DND-41 (cell line): ENCODE measurements around the gene HES5.
A peak's percentile ranks its signal among the peaks of the same experiment; 100 is the strongest.

Experiments
- ATAC-seq: fragments of 200-7000 bp; cut with Tn5 transposase; 3 replicates; pipeline ENCODE4 v1.9.1; 2021; ENCODE audit warnings: low read depth; ENCODE audit not compliant: insufficient read depth
- DNase-seq: peaks from one replicate; pipeline ENCODE4 v3.0.0-alpha.2; 2020
- H2AFZ ChIP-seq: 2 replicates; pipeline ENCODE4 v1.6.0; 2012; ENCODE audit warnings: low read depth, low read length
- H3K27ac ChIP-seq: 2 replicates; pipeline ENCODE4 v1.5.1; 2012; ENCODE audit warnings: low read length, inconsistent platforms
- H3K27me3 ChIP-seq: fragments of 200-600 bp; sonication (generic); 2 replicates; pipeline ENCODE4 v1.6.0; 2012; ENCODE audit warnings: low read length, mild to moderate bottlenecking, inconsistent platforms; ENCODE audit not compliant: insufficient read depth, poor library complexity
- H3K36me3 ChIP-seq: 2 replicates; pipeline ENCODE4 v1.5.1; 2012; ENCODE audit warnings: low read length, inconsistent platforms; ENCODE audit not compliant: insufficient read depth
- H3K4me1 ChIP-seq: 2 replicates; pipeline ENCODE4 v1.5.1; 2012; ENCODE audit warnings: mild to moderate bottlenecking, low read length; ENCODE audit not compliant: insufficient read depth
- H3K4me2 ChIP-seq: 2 replicates; pipeline ENCODE4 v1.6.0; 2012; ENCODE audit warnings: mild to moderate bottlenecking, moderate library complexity, low read length, inconsistent platforms; ENCODE audit not compliant: insufficient read depth
- H3K4me3 ChIP-seq, 2 experiments: fragments of 200-600 bp in 1 of 2; shearing (Covaris generic) in 1 of 2; 2 replicates each; pipeline ENCODE4 v1.5.1; 2012 to 2016; ENCODE audit warnings: inconsistent platforms in 2 of 2, low read length in 2 of 2, mild to moderate bottlenecking in 2 of 2, low read depth in 1 of 2, moderate library complexity in 1 of 2
- H3K79me2 ChIP-seq: 2 replicates; pipeline ENCODE4 v1.6.0; 2012; ENCODE audit warnings: low read length, inconsistent platforms; ENCODE audit not compliant: insufficient read depth
- H3K9ac ChIP-seq: 2 replicates; pipeline ENCODE4 v1.6.0; 2012; ENCODE audit warnings: low read depth, mild to moderate bottlenecking, inconsistent platforms, low read length, moderate library complexity
- H3K9me3 ChIP-seq: 2 replicates; pipeline ENCODE4 v1.5.1; 2012; ENCODE audit warnings: low read length, moderate library complexity, mild to moderate bottlenecking, inconsistent platforms; ENCODE audit not compliant: insufficient read depth, severe bottlenecking
- H4K20me1 ChIP-seq: 2 replicates; pipeline ENCODE4 v1.6.0; 2012; ENCODE audit warnings: low read length; ENCODE audit not compliant: insufficient read depth
- EZH2 ChIP-seq: IDR thresholded peaks from 3 replicates; pipeline ENCODE4 v1.6.1; 2012; ENCODE audit warnings: borderline replicate concordance, low read depth, mild to moderate bottlenecking, moderate library complexity, low read length, inconsistent platforms; ENCODE audit not compliant: severe bottlenecking
- TF ChIP-seq, protein P1 (sequence below): IDR thresholded peaks from 2 replicates; pipeline ENCODE4 v1.5.1; 2012; ENCODE audit warnings: borderline replicate concordance, low read length, moderate library complexity, mild to moderate bottlenecking; ENCODE audit not compliant: poor library complexity, severe bottlenecking; ENCODE audit errors: extremely low read depth

HES5 gene

DNA sequence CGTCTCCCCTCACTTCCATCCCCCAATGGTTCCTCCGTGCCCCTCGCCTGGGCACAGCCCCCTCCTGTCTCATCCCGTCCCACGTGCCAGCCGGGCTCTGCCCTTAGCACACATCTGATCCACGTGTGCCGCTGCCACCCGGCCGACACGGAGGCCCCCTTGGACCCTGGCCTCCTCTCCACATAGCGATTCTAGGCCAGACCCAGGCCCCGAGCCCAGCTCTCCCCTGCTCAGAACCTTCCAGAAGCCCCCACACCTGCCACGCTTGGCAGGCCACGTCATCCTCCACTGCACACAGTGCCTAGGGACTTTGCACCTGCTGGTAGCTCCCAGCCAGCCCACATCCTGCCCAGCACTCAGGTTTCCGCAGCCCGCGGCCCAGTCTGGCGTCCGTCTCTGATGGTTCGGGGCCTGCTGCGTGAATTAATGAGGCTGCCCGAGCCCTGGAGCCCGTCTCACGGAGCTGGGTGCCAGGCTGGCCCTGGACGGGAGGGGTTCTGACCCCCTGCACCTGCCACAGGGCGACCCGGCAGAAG, 33.9 kb downstream of the HES5 start:
- Histone ChIP-seq H3K9ac (no peak overlapping the region), H3K4me1 (0 out of 2 replicates have a peak, but pooled peaks cover 7% of the 10 kb centered on the region), H4K20me1 (no peaks in the 10 kb centered on the region), H3K4me3 (no peak overlapping the region), H3K79me2 (no peaks in the 10 kb centered on the region), H3K27ac (no peak overlapping the region), H3K4me2 (no peak overlapping the region), H3K9me3 (no peaks in the 10 kb centered on the region), H3K36me3 (no peaks in the 10 kb centered on the region), H3K27me3 (no peaks in the 10 kb centered on the region), H2AFZ (no peak overlapping the region)
- peak; percentile 24 for DNase-seq
- TF ChIP-seq EZH2, result no peak
- TF ChIP-seq, protein P1, sequence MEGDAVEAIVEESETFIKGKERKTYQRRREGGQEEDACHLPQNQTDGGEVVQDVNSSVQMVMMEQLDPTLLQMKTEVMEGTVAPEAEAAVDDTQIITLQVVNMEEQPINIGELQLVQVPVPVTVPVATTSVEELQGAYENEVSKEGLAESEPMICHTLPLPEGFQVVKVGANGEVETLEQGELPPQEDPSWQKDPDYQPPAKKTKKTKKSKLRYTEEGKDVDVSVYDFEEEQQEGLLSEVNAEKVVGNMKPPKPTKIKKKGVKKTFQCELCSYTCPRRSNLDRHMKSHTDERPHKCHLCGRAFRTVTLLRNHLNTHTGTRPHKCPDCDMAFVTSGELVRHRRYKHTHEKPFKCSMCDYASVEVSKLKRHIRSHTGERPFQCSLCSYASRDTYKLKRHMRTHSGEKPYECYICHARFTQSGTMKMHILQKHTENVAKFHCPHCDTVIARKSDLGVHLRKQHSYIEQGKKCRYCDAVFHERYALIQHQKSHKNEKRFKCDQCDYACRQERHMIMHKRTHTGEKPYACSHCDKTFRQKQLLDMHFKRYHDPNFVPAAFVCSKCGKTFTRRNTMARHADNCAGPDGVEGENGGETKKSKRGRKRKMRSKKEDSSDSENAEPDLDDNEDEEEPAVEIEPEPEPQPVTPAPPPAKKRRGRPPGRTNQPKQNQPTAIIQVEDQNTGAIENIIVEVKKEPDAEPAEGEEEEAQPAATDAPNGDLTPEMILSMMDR, result no peak
- ATAC-seq, result no peak

GRCh38 chr1:2495546-2495945, 34.5 kb downstream of the HES5 start:
- H3K27me3 ChIP-seq, result no peaks in the 10 kb centered on the region
- DNase-seq (no peak), ATAC-seq (no peak)
- no peak overlapping the region for H3K4me2 ChIP-seq
- no peaks in the 10 kb centered on the region for H4K20me1 ChIP-seq
- H3K27ac ChIP-seq, result no peak overlapping the region
- no peak overlapping the region for H3K9ac ChIP-seq
- H3K9me3 ChIP-seq, result no peaks in the 10 kb centered on the region
- no peak overlapping the region for H3K4me3 ChIP-seq
- 0 out of 2 replicates have a peak, but pooled peaks cover 7% of the 10 kb centered on the region for H3K4me1 ChIP-seq
- no peaks in the 10 kb centered on the region for H3K36me3 ChIP-seq
- TF ChIP-seq, protein P1, result no peak
- no peak for TF ChIP-seq EZH2
- no peak overlapping the region for H2AFZ ChIP-seq
- no peaks in the 10 kb centered on the region for H3K79me2 ChIP-seq

- Histone ChIP-seq H3K27ac (no peak overlapping the region), H3K4me2 (no peak overlapping the region), H2AFZ (no peak overlapping the region), H3K9ac (no peak overlapping the region), H3K36me3 (no peaks in the 10 kb centered on the region), H3K4me1 (0 out of 2 replicates have a peak, but pooled peaks cover 4% of the 10 kb centered on the region), H3K79me2 (no peaks in the 10 kb centered on the region), H3K9me3 (no peaks in the 10 kb centered on the region), H3K4me3 (no peak overlapping the region), H3K27me3 (no peaks in the 10 kb centered on the region), H4K20me1 (no peaks in the 10 kb centered on the region)
- DNase-seq (no peak), ATAC-seq (no peak)
- TF ChIP-seq, protein P1, result no peak
- no peak for TF ChIP-seq EZH2
These were observed 35.0 kb downstream of the HES5 start for GRCh38 chr1:2495026-2495425.
